HepG2 (cell line): Measurements from ENCODE around the gene CDC26. TPM values are rescaled to one million over a fixed set of nuclear protein-coding genes. Genes with fewer than 3 reads are reported as not detected.

Source experiments
- ARNT2 ChIP-seq: sonication (generic); formaldehyde crosslinking; IDR thresholded peaks from 2 replicates; pipeline ENCODE4 v1.8.0; 2022; ENCODE audit warnings: mild to moderate bottlenecking, low read depth, missing genetic modification reagents, moderate library complexity
- CBFB ChIP-seq: sonication (generic); formaldehyde crosslinking; IDR thresholded peaks from 2 replicates; pipeline ENCODE4 v1.4.0; 2020; ENCODE audit warnings: missing genetic modification reagents
- CCDC6 ChIP-seq: sonication (generic); formaldehyde crosslinking; IDR thresholded peaks from 2 replicates; pipeline ENCODE4 v1.8.1; 2022; ENCODE audit warnings: mild to moderate bottlenecking, missing genetic modification reagents, moderate library complexity
- CREM ChIP-seq, 2 experiments: sonication (generic) in 1 of 2; formaldehyde crosslinking in 1 of 2; IDR thresholded peaks; 2 replicates each; pipeline versions ENCODE4 v1.4.0 to v1.6.1; 2016 to 2020; ENCODE audit warnings: antibody characterized with exemption in 1 of 2, mild to moderate bottlenecking in 1 of 2, missing genetic modification reagents in 1 of 2
- CSRNP1 ChIP-seq: sonication (generic); formaldehyde crosslinking; IDR thresholded peaks from 2 replicates; pipeline ENCODE4 v1.8.1; 2023; ENCODE audit warnings: mild to moderate bottlenecking, missing genetic modification reagents
- ELK4 ChIP-seq: sonication (generic); formaldehyde crosslinking; IDR thresholded peaks from 2 replicates; pipeline ENCODE4 v1.9.0; 2021; ENCODE audit warnings: missing genetic modification reagents, borderline replicate concordance
- HNRNPH1 ChIP-seq: fragments of 200-400 bp; formaldehyde crosslinking; optimal IDR thresholded peaks from 2 replicates; pipeline ENCODE3; 2017; ENCODE audit warnings: mild to moderate bottlenecking, low read depth, low read length
- HOXA7 ChIP-seq: sonication (generic); formaldehyde crosslinking; IDR thresholded peaks from 2 replicates; pipeline ENCODE4 v1.8.1; 2022; ENCODE audit warnings: mild to moderate bottlenecking, missing genetic modification reagents, moderate library complexity
- NR0B2 ChIP-seq: sonication (generic); formaldehyde crosslinking; IDR thresholded peaks from 2 replicates; pipeline ENCODE4 v1.4.0; 2020; ENCODE audit warnings: mild to moderate bottlenecking, missing genetic modification reagents
- SP5 ChIP-seq: IDR thresholded peaks from 2 replicates; pipeline ENCODE4 v1.6.1; 2016; ENCODE audit warnings: low read depth, borderline replicate concordance
- TAF1 ChIP-seq: sonication (generic); formaldehyde crosslinking; IDR thresholded peaks from 2 replicates; pipeline ENCODE4 v1.4.0; 2020; ENCODE audit warnings: missing genetic modification reagents
- TCF12 ChIP-seq, 2 experiments: fragments of 450-650 bp in 1 of 2; sonication (generic) in 1 of 2; formaldehyde crosslinking in 1 of 2; IDR thresholded peaks; 2 replicates each; pipeline versions ENCODE4 v1.6.1 to v1.8.0; 2017 to 2022; ENCODE audit warnings: antibody characterized with exemption in 1 of 2, mild to moderate bottlenecking in 1 of 2, missing genetic modification reagents in 1 of 2, moderate library complexity in 1 of 2
- ZNF138 ChIP-seq: sonication (generic); formaldehyde crosslinking; IDR thresholded peaks from 2 replicates; pipeline ENCODE4 v1.5.0; 2020; ENCODE audit warnings: mild to moderate bottlenecking, low read depth, missing genetic modification reagents
- ZNF232 ChIP-seq: sonication (generic); formaldehyde crosslinking; IDR thresholded peaks from 2 replicates; pipeline ENCODE4 v1.4.0; 2020; ENCODE audit warnings: missing genetic modification reagents, borderline replicate concordance
- ZNF276 ChIP-seq: sonication (generic); formaldehyde crosslinking; IDR thresholded peaks from 2 replicates; pipeline ENCODE4 v1.4.0; 2020; ENCODE audit warnings: mild to moderate bottlenecking, low read depth, missing genetic modification reagents
- ZNF432 ChIP-seq: sonication (generic); formaldehyde crosslinking; IDR thresholded peaks from 2 replicates; pipeline ENCODE4 v1.5.0; 2020; ENCODE audit warnings: missing genetic modification reagents, mild to moderate bottlenecking, borderline replicate concordance
- ZNF615 ChIP-seq: sonication (generic); formaldehyde crosslinking; IDR thresholded peaks from 2 replicates; pipeline ENCODE4 v1.5.0; 2020; ENCODE audit warnings: mild to moderate bottlenecking, missing genetic modification reagents, borderline replicate concordance
- ZNF761 ChIP-seq: sonication (generic); formaldehyde crosslinking; conservative IDR thresholded peaks from 2 replicates; pipeline ENCODE4 v1.4.0; 2020; ENCODE audit warnings: mild to moderate bottlenecking, missing genetic modification reagents
- polyA plus RNA-seq, 8 experiments: library from polyadenylated mRNA; depleted of rRNA in 3 of 8; stranded (reverse) in 7 of 8; unstranded in 1 of 8; fragments of >200 nt; fragmentation: Illumina TruSeq in 4 of 8; extraction: Trizol in 4 of 8; gene quantifications; 2 replicates each; pipeline versions ENCODE4 v1.2.1 to v1.2.3, GENCODE V29; 2011 to 2016; ENCODE audit warnings: low read depth in 4 of 8, missing spikeins in 1 of 8, mixed read lengths in 1 of 8; ENCODE audit not compliant: insufficient read depth in 1 of 8
- total RNA-seq, 5 experiments: library from RNA; depleted of rRNA; stranded (reverse); fragments of >200 nt; fragmentation: Illumina TruSeq; extraction: Trizol; gene quantifications; 2 replicates each; pipeline ENCODE4 v1.2.3, GENCODE V29; 2016; ENCODE audit warnings: low read depth in 1 of 5
- TF ChIP-seq, protein P1 (sequence below): sonication (generic); formaldehyde crosslinking; IDR thresholded peaks from 2 replicates; pipeline ENCODE4 v1.4.0; 2020; ENCODE audit warnings: missing genetic modification reagents, borderline replicate concordance
- TF ChIP-seq, protein P2 (sequence below): sonication (generic); formaldehyde crosslinking; IDR thresholded peaks from 2 replicates; pipeline ENCODE4 v1.5.0; 2020; ENCODE audit warnings: mild to moderate bottlenecking, missing genetic modification reagents

Gene CDC26
- total and polyA plus RNA-seq, 2 of the 13 experiments (the other 11 are each of a cell fraction or from before 2014, with no cell fraction given) = 26.6 to 57.9 TPM

- TF ChIP-seq NR0B2 (CRISPR knock-in tag) (no peak), HNRNPH1 (no peak), ZNF615 (CRISPR knock-in tag) (no peak), ZNF432 (CRISPR knock-in tag) (no peak), ZNF761 (CRISPR knock-in tag) (no peak), CSRNP1 (CRISPR knock-in tag) (no peak), ELK4 (CRISPR knock-in tag) (no peak), TAF1 (CRISPR knock-in tag) (no peak; the same call in 1 of the 2 replicates), CBFB (no peak), ZNF232 (CRISPR knock-in tag) (no peak), SP5 (CRISPR knock-in tag) (no peak), TCF12 (IDR thresholded peaks at IDR 0.05) (no peak), TCF12 (CRISPR knock-in tag; IDR thresholded peaks at IDR 0.05) (no peak), CREM (IDR thresholded peaks at IDR 0.05) (0 out of 2 replicates have a peak, but pooled peaks have one; percentile 12), CREM (CRISPR knock-in tag; IDR thresholded peaks at IDR 0.05) (no peak), HOXA7 (CRISPR knock-in tag) (no peak), ZNF276 (CRISPR knock-in tag) (no peak), CCDC6 (no peak; the same call in 1 of the 2 replicates), ARNT2 (CRISPR knock-in tag) (no peak), ZNF138 (CRISPR knock-in tag) (no peak)
- TF ChIP-seq, protein P1, sequence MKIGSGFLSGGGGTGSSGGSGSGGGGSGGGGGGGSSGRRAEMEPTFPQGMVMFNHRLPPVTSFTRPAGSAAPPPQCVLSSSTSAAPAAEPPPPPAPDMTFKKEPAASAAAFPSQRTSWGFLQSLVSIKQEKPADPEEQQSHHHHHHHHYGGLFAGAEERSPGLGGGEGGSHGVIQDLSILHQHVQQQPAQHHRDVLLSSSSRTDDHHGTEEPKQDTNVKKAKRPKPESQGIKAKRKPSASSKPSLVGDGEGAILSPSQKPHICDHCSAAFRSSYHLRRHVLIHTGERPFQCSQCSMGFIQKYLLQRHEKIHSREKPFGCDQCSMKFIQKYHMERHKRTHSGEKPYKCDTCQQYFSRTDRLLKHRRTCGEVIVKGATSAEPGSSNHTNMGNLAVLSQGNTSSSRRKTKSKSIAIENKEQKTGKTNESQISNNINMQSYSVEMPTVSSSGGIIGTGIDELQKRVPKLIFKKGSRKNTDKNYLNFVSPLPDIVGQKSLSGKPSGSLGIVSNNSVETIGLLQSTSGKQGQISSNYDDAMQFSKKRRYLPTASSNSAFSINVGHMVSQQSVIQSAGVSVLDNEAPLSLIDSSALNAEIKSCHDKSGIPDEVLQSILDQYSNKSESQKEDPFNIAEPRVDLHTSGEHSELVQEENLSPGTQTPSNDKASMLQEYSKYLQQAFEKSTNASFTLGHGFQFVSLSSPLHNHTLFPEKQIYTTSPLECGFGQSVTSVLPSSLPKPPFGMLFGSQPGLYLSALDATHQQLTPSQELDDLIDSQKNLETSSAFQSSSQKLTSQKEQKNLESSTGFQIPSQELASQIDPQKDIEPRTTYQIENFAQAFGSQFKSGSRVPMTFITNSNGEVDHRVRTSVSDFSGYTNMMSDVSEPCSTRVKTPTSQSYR (CRISPR knock-in tag) = no peak
- TF ChIP-seq, protein P2, sequence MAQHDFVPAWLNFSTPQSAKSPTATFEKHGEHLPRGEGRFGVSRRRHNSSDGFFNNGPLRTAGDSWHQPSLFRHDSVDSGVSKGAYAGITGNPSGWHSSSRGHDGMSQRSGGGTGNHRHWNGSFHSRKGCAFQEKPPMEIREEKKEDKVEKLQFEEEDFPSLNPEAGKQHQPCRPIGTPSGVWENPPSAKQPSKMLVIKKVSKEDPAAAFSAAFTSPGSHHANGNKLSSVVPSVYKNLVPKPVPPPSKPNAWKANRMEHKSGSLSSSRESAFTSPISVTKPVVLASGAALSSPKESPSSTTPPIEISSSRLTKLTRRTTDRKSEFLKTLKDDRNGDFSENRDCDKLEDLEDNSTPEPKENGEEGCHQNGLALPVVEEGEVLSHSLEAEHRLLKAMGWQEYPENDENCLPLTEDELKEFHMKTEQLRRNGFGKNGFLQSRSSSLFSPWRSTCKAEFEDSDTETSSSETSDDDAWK (CRISPR knock-in tag) = no peak
Measured at GRCh38 chr9:113222482-113222841, 52.9 kb downstream of the CDC26 start (continued).
